Omental fat pad (tissue), 4 donors: ENCODE data around the gene GAB3. TPM values are rescaled to one million over a fixed set of nuclear protein-coding genes. Genes with fewer than 3 reads are reported as not detected.
"Not testable (repeated sequence)": the region's sequence is repeated elsewhere in the genome, so short reads cannot be mapped to it uniquely, and the experiment has no call there.

Source experiments
- ATAC-seq: fragments of 150-250 bp; one replicate; pipeline ENCODE4 v1.9.1; 2016; ENCODE audit warnings: mild to moderate bottlenecking, moderate library complexity; ENCODE audit not compliant: low FRiP score
- DNase-seq: peaks from one replicate; pipeline ENCODE4 v3.0.0-alpha.2; 2019; ENCODE audit warnings: low spot score
- CTCF ChIP-seq, 3 donors: fragments of 450-650 bp; IDR thresholded peaks; one replicate each; pipeline ENCODE4 v1.5.1; 2016 to 2017; ENCODE audit warnings: antibody characterized with exemption in 3 of 3, mild to moderate bottlenecking in 3 of 3, moderate library complexity in 2 of 3
- total RNA-seq, 4 donors: library from RNA; depleted of rRNA; stranded (reverse); fragments of >200 nt; gene quantifications; one replicate each; pipeline ENCODE4 v1.1.0, GENCODE V29; 2016

The GAB3 gene
- total RNA-seq, 4 donors from 2014 or later = 4.7 to 22.5 (median 14.8) TPM

- ATAC-seq (no peak), DNase-seq (no peak)
- no peak for TF ChIP-seq CTCF (IDR thresholded peaks at IDR 0.05)
These were observed 92.7 kb downstream of the GAB3 start for GRCh38 chrX:154658187-154658586.

GRCh38 chrX:154657226-154657805, 93.6 kb downstream of the GAB3 start:
- no peak for DNase-seq
- no peak for ATAC-seq

GRCh38 chrX:154655786-154656185, 95.1 kb downstream of the GAB3 start:
- no peak for TF ChIP-seq CTCF (IDR thresholded peaks at IDR 0.05)
- no peak for ATAC-seq

More at GRCh38 chrX:154657226-154657805, 93.6 kb downstream of the GAB3 start:
- TF ChIP-seq CTCF (IDR thresholded peaks at IDR 0.05) = no peak

GRCh38 chrX:154655346-154655745, 95.5 kb downstream of the GAB3 start:
- ATAC-seq (no peak), DNase-seq (no peak)
- TF ChIP-seq CTCF (IDR thresholded peaks at IDR 0.05) = no peak

More at GRCh38 chrX:154655786-154656185, 95.1 kb downstream of the GAB3 start:
- DNase-seq = no peak

GRCh38 chrX:154654925-154655324, 96.0 kb downstream of the GAB3 start:
- no peak for ATAC-seq
- no peak for TF ChIP-seq CTCF (IDR thresholded peaks at IDR 0.05)
- no peak for DNase-seq

GRCh38 chrX:154654372-154654771, 96.5 kb downstream of the GAB3 start:
- DNase-seq (no peak), ATAC-seq (no peak)
- TF ChIP-seq CTCF (IDR thresholded peaks at IDR 0.05) = no peak

GRCh38 chrX:154653413-154653812, 97.5 kb downstream of the GAB3 start, which contains the start of gene CTAG2:
Gene CTAG2 (minus strand): TSS chrX:154653579. CDS start chrX:154653515, 64 bp downstream.
- ATAC-seq, DNase-seq: not testable (repeated sequence)
